T-cell (primary cell): ENCODE measurements around the gene HERC4. TPM values are rescaled to one million over a fixed set of nuclear protein-coding genes. Genes with fewer than 3 reads are reported as not detected.

Source experiments
- ATAC-seq, 4 experiments: fragments of 200-7000 bp in 3 of 4; fragments of 150-1000 bp in 1 of 4; cut with Tn5 transposase; replicated peaks in 1 of 4; 1 replicate in 3 of 4; 2 replicates in 1 of 4; pipeline ENCODE4 v1.10.0; 2021; ENCODE audit warnings: moderate library complexity in 3 of 4, mild to moderate bottlenecking in 2 of 4, moderate number of reproducible peaks in 1 of 4
- CTCF ChIA-PET, 2 donors: fragments of 300-600 bp; sonication (Branson Sonifier 250); formaldehyde crosslinking; loops; one replicate each; lab custom pipeline; 2022; ENCODE audit warnings: antibody characterized with exemption in 2 of 2; lab: Charles Lee
- POLR2A ChIA-PET, 2 donors: fragments of 300-600 bp; sonication (Branson Sonifier 250); formaldehyde crosslinking; loops; one replicate each; lab custom pipeline; 2022; ENCODE audit warnings: antibody characterized with exemption in 2 of 2; lab: Charles Lee
- DNase-seq, 35 experiments: peaks; one replicate each; pipeline versions ENCODE4 v3.0.0 to v3.0.0-alpha.2; 2013 to 2023
- H3K27ac ChIP-seq: one replicate; pipeline ENCODE4 v1.5.1; 2013; ENCODE audit warnings: low read length
- H3K27me3 ChIP-seq, 2 experiments: replicated peaks in 1 of 2; 1 replicate in 1 of 2; 2 replicates in 1 of 2; pipeline versions ENCODE4 v1.6.1 to v1.7.0; 2013; ENCODE audit warnings: low read length in 1 of 2, mixed read lengths in 1 of 2; ENCODE audit not compliant: control insufficient read depth in 2 of 2, insufficient read depth in 2 of 2; ENCODE audit errors: extremely low read depth in 1 of 2
- H3K36me3 ChIP-seq, 2 donors: 1 replicate in 1 of 2; 2 replicates in 1 of 2; pipeline versions ENCODE4 v1.6.1 to v1.7.0; 2013; ENCODE audit warnings: low read length in 1 of 2; ENCODE audit not compliant: control insufficient read depth in 2 of 2, insufficient read depth in 1 of 2; ENCODE audit errors: extremely low read depth in 1 of 2
- H3K4me1 ChIP-seq, 2 experiments: 1 replicate in 1 of 2; 2 replicates in 1 of 2; pipeline versions ENCODE4 v1.6.1 to v1.7.0; 2013; ENCODE audit warnings: low read length in 2 of 2, mixed read lengths in 1 of 2; ENCODE audit not compliant: insufficient read depth in 2 of 2, control insufficient read depth in 1 of 2; ENCODE audit errors: extremely low read depth in 1 of 2
- H3K4me3 ChIP-seq, 2 donors: 1 replicate in 1 of 2; 2 replicates in 1 of 2; pipeline versions ENCODE4 v1.5.1 to v1.7.0; 2013; ENCODE audit warnings: mild to moderate bottlenecking in 2 of 2, low read length in 1 of 2, moderate library complexity in 1 of 2; ENCODE audit not compliant: control insufficient read depth in 1 of 2; ENCODE audit errors: extremely low read depth in 1 of 2
- H3K9me3 ChIP-seq: 2 replicates; pipeline ENCODE4 v1.7.0; 2013
- H3K27ac Mint-ChIP-seq, 2 donors: one replicate each; pipeline ENCODE4 v1.8.0; 2020 to 2021; ENCODE audit warnings: mild to moderate bottlenecking in 2 of 2, mixed read lengths in 2 of 2
- H3K27me3 Mint-ChIP-seq, 2 donors: one replicate each; pipeline ENCODE4 v1.8.0; 2021 to 2022; ENCODE audit warnings: mixed read lengths in 2 of 2
- H3K36me3 Mint-ChIP-seq: one replicate; pipeline ENCODE4 v1.8.0; 2021; ENCODE audit warnings: mixed read lengths
- H3K4me1 Mint-ChIP-seq, 3 donors: one replicate each; pipeline ENCODE4 v1.8.0; 2020 to 2022; ENCODE audit warnings: mixed read lengths in 3 of 3, mild to moderate bottlenecking in 1 of 3
- H3K4me3 Mint-ChIP-seq, 3 donors: one replicate each; pipeline ENCODE4 v1.8.0; 2020 to 2022; ENCODE audit warnings: mild to moderate bottlenecking in 3 of 3, mixed read lengths in 3 of 3, moderate library complexity in 3 of 3
- H3K9me3 Mint-ChIP-seq, 3 donors: one replicate each; pipeline ENCODE4 v1.8.0; 2020 to 2022; ENCODE audit warnings: mixed read lengths in 3 of 3
- WGBS: methylation state at CpG from one replicate; pipeline ENCODE4 v1.1.5; 2013; ENCODE audit warnings: missing lambda C conversion rate; ENCODE audit not compliant: insufficient coverage; 5-methylcytosine and 5-hydroxymethylcytosine counted together
- total RNA-seq, 35 experiments: library from RNA in 6 of 35; stranded (reverse) in 6 of 35; fragments of 120-200 nt in 1 of 35; gene quantifications; one replicate each; pipeline versions ENCODE4 v1.2.1 to v1.2.4 and lab custom pipeline; 2013 to 2026

Gene HERC4
- total RNA-seq, 5 donors from 2014 or later (not counting 1 experiment from before 2014, with no cell fraction given), result 63.0 to 81.6 (median 77.5) TPM

- peaks cover 8 to 11% of the 10 kb centered on the region in 2 donors for H3K36me3 ChIP-seq
- DNase-seq (no peak), ATAC-seq (no peak)
- POLR2A ChIA-PET, result interaction anchor here (0.5 to 0.6 kb wide), 2 partner anchors 12 to 92 kb away, joined by 6 to 7 read pairs; no protein-coding TSS in a partner anchor
- H3K4me3 ChIP-seq, result no peak overlapping the region
- H3K27ac ChIP-seq, result no peak overlapping the region
- CTCF ChIA-PET, result no interaction called here
- no peak overlapping the region for H3K27ac Mint-ChIP-seq
- H3K9me3 Mint-ChIP-seq, result no peaks in the 10 kb centered on the region
- H3K36me3 Mint-ChIP-seq, result peaks cover 38% of the 10 kb centered on the region
- no peaks in the 10 kb centered on the region for H3K9me3 ChIP-seq
- 85% methylated on average over 4 of the region's 8 CpGs for WGBS
- H3K4me3 Mint-ChIP-seq, result no peak overlapping the region
- no peaks in the 10 kb centered on the region for H3K4me1 Mint-ChIP-seq
- H3K4me1 ChIP-seq, result no peaks in the 10 kb centered on the region
- H3K27me3 Mint-ChIP-seq, result no peaks in the 10 kb centered on the region
- no peaks in the 10 kb centered on the region for H3K27me3 ChIP-seq
Observed at GRCh38 chr10:67959839-67960476, 115.1 kb downstream of the HERC4 start.

- H3K4me3 Mint-ChIP-seq, result no peak overlapping the region
- CTCF ChIA-PET, result no interaction called here
- no peaks in the 10 kb centered on the region for H3K27me3 Mint-ChIP-seq
- Histone ChIP-seq H3K9me3 (peaks cover 3% of the 10 kb centered on the region), H3K36me3 (peaks cover 13 to 30% of the 10 kb centered on the region in 2 donors), H3K4me3 (no peak overlapping the region), H3K4me1 (no peaks in the 10 kb centered on the region), H3K27me3 (no peaks in the 10 kb centered on the region), H3K27ac (no peak overlapping the region)
- DNase-seq, result no peak
- H3K36me3 Mint-ChIP-seq, result peaks cover 41% of the 10 kb centered on the region
- POLR2A ChIA-PET, result interaction anchor here in 1 of 2 donors (0.6 kb wide), 1 partner anchor 9 kb away, joined by 3 read pairs; no protein-coding TSS in a partner anchor
- no peak for ATAC-seq
- no peaks in the 10 kb centered on the region for H3K9me3 Mint-ChIP-seq
- no peak overlapping the region for H3K27ac Mint-ChIP-seq
- 100% methylated on average over 1 of the region's 6 CpGs for WGBS
- peaks cover 0 to 3% (median 0%) of the 10 kb centered on the region in 3 donors for H3K4me1 Mint-ChIP-seq
Observed at GRCh38 chr10:67955614-67956013, 119.5 kb downstream of the HERC4 start.

GRCh38 chr10:67943917-67944316, 131.2 kb downstream of the HERC4 start:
- ATAC-seq, result no peak
- peaks cover 7 to 42% of the 10 kb centered on the region in 2 donors for H3K36me3 ChIP-seq
- WGBS, result 100% methylated on average over 2 of the region's 2 CpGs
- H3K27ac Mint-ChIP-seq, result no peak overlapping the region
- ChIA-PET CTCF (no interaction called here), POLR2A (no interaction called here)
- H3K4me3 Mint-ChIP-seq, result no peak overlapping the region
- no peak overlapping the region for H3K4me3 ChIP-seq
- H3K4me1 Mint-ChIP-seq, result peaks cover 5 to 17% (median 7%) of the 10 kb centered on the region in 3 donors
- no peaks in the 10 kb centered on the region for H3K9me3 ChIP-seq
- H3K27me3 ChIP-seq, result no peaks in the 10 kb centered on the region
- H3K27ac ChIP-seq, result no peak overlapping the region
- no peaks in the 10 kb centered on the region for H3K27me3 Mint-ChIP-seq
- peaks cover 0 to 4% (median 0%) of the 10 kb centered on the region in 3 donors for H3K9me3 Mint-ChIP-seq
- DNase-seq, result no peak
- H3K36me3 Mint-ChIP-seq, result peaks cover 59% of the 10 kb centered on the region
- no peaks in the 10 kb centered on the region for H3K4me1 ChIP-seq

GRCh38 chr10:67936416-67936815, 138.7 kb downstream of the HERC4 start:
- Histone ChIP-seq H3K4me3 (no peak overlapping the region), H3K36me3 (peaks cover 13 to 55% of the 10 kb centered on the region in 2 donors), H3K27ac (no peak overlapping the region), H3K4me1 (no peaks in the 10 kb centered on the region), H3K9me3 (no peaks in the 10 kb centered on the region), H3K27me3 (no peaks in the 10 kb centered on the region)
- ChIA-PET POLR2A (interaction anchor here (0.5 to 0.6 kb wide), 2 partner anchors 170 to 1057 kb away, joined by 3 read pairs; no protein-coding TSS in a partner anchor), CTCF (no interaction called here)
- ATAC-seq (no peak), DNase-seq (no peak)
- H3K27ac Mint-ChIP-seq, result no peak overlapping the region
- no CpG with 5 or more reads among the region's 1 CpG for WGBS
- no peaks in the 10 kb centered on the region for H3K4me1 Mint-ChIP-seq
- no peaks in the 10 kb centered on the region for H3K27me3 Mint-ChIP-seq
- no peak overlapping the region for H3K4me3 Mint-ChIP-seq
- peaks cover 43% of the 10 kb centered on the region for H3K36me3 Mint-ChIP-seq
- no peaks in the 10 kb centered on the region for H3K9me3 Mint-ChIP-seq

DNA sequence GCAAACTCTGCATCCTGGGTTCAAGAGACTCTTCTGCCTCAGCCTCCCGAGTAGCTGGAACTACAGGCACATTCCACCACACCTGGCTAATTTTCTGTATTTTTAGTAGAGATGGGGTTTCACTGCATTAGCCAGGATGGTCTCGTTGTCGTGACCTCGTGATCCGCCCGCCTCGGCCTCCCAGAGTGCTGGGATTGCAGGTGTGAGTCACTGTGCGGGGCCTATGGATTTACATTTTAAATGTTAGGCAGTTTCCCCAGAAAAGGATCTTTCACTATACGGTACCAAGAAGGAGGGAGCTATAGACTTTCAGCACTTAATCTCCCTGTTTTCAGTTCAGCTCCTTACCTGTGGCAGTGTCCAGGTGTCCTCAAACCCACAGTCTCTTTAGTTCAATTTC, 139.9 kb downstream of the HERC4 start:
- Histone ChIP-seq H3K4me1 (no peaks in the 10 kb centered on the region), H3K9me3 (no peaks in the 10 kb centered on the region), H3K27me3 (no peaks in the 10 kb centered on the region), H3K36me3 (peaks cover 14 to 57% of the 10 kb centered on the region in 2 donors), H3K4me3 (no peak overlapping the region), H3K27ac (no peak overlapping the region)
- peaks cover 45% of the 10 kb centered on the region for H3K36me3 Mint-ChIP-seq
- DNase-seq (no peak), ATAC-seq (no peak)
- H3K27me3 Mint-ChIP-seq, result no peaks in the 10 kb centered on the region
- no peaks in the 10 kb centered on the region for H3K9me3 Mint-ChIP-seq
- peak overlapping the region in 1 of 2 donors; percentile 18 for H3K27ac Mint-ChIP-seq
- WGBS, result 96% methylated on average over 7 of the region's 9 CpGs
- POLR2A ChIA-PET, result interaction anchor here in 1 of 2 donors (0.6 kb wide), 1 partner anchor 252 kb away, joined by 3 read pairs; no protein-coding TSS in a partner anchor
- CTCF ChIA-PET, result no interaction called here
- no peaks in the 10 kb centered on the region for H3K4me1 Mint-ChIP-seq
- no peak overlapping the region for H3K4me3 Mint-ChIP-seq

DNA sequence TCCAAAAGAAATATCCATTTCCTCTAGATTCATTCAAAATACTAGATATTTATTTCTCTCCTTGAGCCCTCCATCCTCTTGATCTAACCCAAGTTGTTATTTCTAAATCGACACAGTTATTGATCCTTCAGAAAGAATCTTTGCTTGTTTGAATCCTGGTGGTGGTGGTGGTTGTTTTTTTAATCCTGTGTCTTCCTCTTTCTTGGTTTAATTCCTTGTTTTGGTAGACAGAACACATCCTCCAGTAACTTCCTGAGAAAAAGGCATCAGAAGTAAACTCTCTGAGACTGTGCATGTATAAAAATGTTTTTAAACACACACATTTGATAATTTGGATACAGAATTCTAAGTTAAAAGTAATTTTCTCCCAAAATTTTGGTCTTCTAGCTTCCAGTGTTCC, 140.7 kb downstream of the HERC4 start:
- no peak for DNase-seq
- Mint-ChIP-seq H3K9me3 (no peaks in the 10 kb centered on the region), H3K36me3 (peaks cover 44% of the 10 kb centered on the region), H3K4me1 (no peaks in the 10 kb centered on the region), H3K27ac (peak overlapping the region in 1 of 2 donors; percentile 62), H3K27me3 (no peaks in the 10 kb centered on the region), H3K4me3 (no peak overlapping the region)
- H3K9me3 ChIP-seq, result no peaks in the 10 kb centered on the region
- H3K36me3 ChIP-seq, result peaks cover 14 to 62% of the 10 kb centered on the region in 2 donors
- POLR2A ChIA-PET, result no interaction called here
- no peaks in the 10 kb centered on the region for H3K4me1 ChIP-seq
- ATAC-seq, result no peak
- no peaks in the 10 kb centered on the region for H3K27me3 ChIP-seq
- no peak overlapping the region for H3K4me3 ChIP-seq
- CTCF ChIA-PET, result no interaction called here
- WGBS, result no CpG with 5 or more reads among the region's 1 CpG
- H3K27ac ChIP-seq, result no peak overlapping the region
